Measurements from ENCODE around the gene BBS12. TPM values are rescaled to one million over a fixed set of nuclear protein-coding genes. Genes with fewer than 3 reads are reported as not detected.

The BBS12 gene
- total and polyA plus RNA-seq, 9 of the 15 experiments (the other 6 are each of a cell fraction or from before 2014, with no cell fraction given) = 2.7 to 6.5 (median 3.3) TPM

- Histone ChIP-seq H3K9ac (ENCODE audit: insufficient read depth in 1 of 2, low read depth in 2 of 2, low read length in 2 of 2) (no peak overlapping the region), H3K4me3 (no peak overlapping the region), H3K9me1 (ENCODE audit: control insufficient read depth, insufficient read depth, low read length) (no peaks in the 10 kb centered on the region), H3K9me3 (replicated peaks; ENCODE audit: control insufficient read depth, insufficient read depth, low read depth, low read length) (no peaks in the 10 kb centered on the region), H3K27ac (ENCODE audit: extremely low read depth, low read depth, low read length) (no peak overlapping the region), H3K27me3 (ENCODE audit: control insufficient read depth in 2 of 2, insufficient read depth in 2 of 2, low read length in 2 of 2) (no peaks in the 10 kb centered on the region), H4K20me1 (replicated peaks; ENCODE audit: control insufficient read depth, insufficient read depth, low read length) (no peaks in the 10 kb centered on the region), H3K4me1 (replicated peaks in 1 of 2; ENCODE audit: control insufficient read depth in 2 of 2, insufficient read depth in 2 of 2, low read length in 2 of 2) (peaks cover 0 to 7% of the 10 kb centered on the region in 2 experiments; a peak in 2 of 5 replicates), H3K36me3 (ENCODE audit: control insufficient read depth, insufficient read depth, low read length) (no peaks in the 10 kb centered on the region), H2AFZ (ENCODE audit: low read depth, low read length) (no peak overlapping the region), H3K79me2 (ENCODE audit: control insufficient read depth, insufficient read depth, low read length) (no peaks in the 10 kb centered on the region), H3K4me2 (ENCODE audit: insufficient read depth, low read length) (no peak overlapping the region)
- POLR2A ChIA-PET = interaction anchor here (0.7 to 1.3 kb wide), 3 partner anchors 10 to 44 kb away, joined by 3 to 5 read pairs (median 3); no protein-coding TSS in a partner anchor
- CTCF ChIA-PET (ENCODE audit: low intra/inter-chr PET ratio) = no interaction called here
- no TSS peak for BruUV-seq (replicated peaks)
- no peak for ATAC-seq
- FAIRE-seq = no peak
- WGBS (ENCODE audit: insufficient coverage, low coverage, missing lambda C conversion rate) = 13% methylated on average over 1 of the region's 1 CpG
- DNase-seq (ENCODE audit: extremely low read depth in 1 of 4, low spot score in 3 of 4) = no peak
- intact Hi-C loops (cut with micrococcal nuclease) (no loop called here), in situ Hi-C loops (cut with MboI) (no loop called here)
- no peak for TF ChIP-seq AFF1 (IDR thresholded peaks at IDR 0.05; ENCODE audit: low read depth in 1 of 2, partially characterized antibody in 2 of 2)
- no peak for TF ChIP-seq SMARCA4 (IDR thresholded peaks at IDR 0.05)
- no peak for TF ChIP-seq MAX (CRISPR knock-in tag; IDR thresholded peaks at IDR 0.05)
- TF ChIP-seq ZFP1 (CRISPR knock-in tag; IDR thresholded peaks at IDR 0.05) = no peak
- no peak for TF ChIP-seq ZNF280A (IDR thresholded peaks at IDR 0.05; ENCODE audit: low read depth, partially characterized antibody)
- TF ChIP-seq SUPT5H (IDR thresholded peaks at IDR 0.05) = no peak
- TF ChIP-seq ZBTB9 (CRISPR knock-in tag; IDR thresholded peaks at IDR 0.05) = no peak
- no peak for TF ChIP-seq THRB (CRISPR knock-in tag; conservative IDR thresholded peaks at IDR 0.05)
- no peak for TF ChIP-seq SRF (CRISPR knock-in tag; IDR thresholded peaks at IDR 0.05)
These were observed 51.8 kb downstream of the BBS12 start for GRCh38 chr4:122784261-122784660.

Data from K562 (cell line).